Neural progenitor cell (in vitro differentiated cells): Measurements from ENCODE around the gene SPART.

Experiments
- EZH2 ChIP-seq: fragments of 200-600 bp; sonication (generic); IDR thresholded peaks from 2 replicates; pipeline ENCODE4 v1.6.1; 2017; ENCODE audit warnings: antibody characterized with exemption, mild to moderate bottlenecking, moderate library complexity
- TF ChIP-seq, protein P1 (sequence below): fragments of 200-600 bp; sonication (generic); IDR thresholded peaks from 2 replicates; pipeline ENCODE4 v1.5.1; 2017; ENCODE audit warnings: antibody characterized with exemption, mild to moderate bottlenecking

DNA sequence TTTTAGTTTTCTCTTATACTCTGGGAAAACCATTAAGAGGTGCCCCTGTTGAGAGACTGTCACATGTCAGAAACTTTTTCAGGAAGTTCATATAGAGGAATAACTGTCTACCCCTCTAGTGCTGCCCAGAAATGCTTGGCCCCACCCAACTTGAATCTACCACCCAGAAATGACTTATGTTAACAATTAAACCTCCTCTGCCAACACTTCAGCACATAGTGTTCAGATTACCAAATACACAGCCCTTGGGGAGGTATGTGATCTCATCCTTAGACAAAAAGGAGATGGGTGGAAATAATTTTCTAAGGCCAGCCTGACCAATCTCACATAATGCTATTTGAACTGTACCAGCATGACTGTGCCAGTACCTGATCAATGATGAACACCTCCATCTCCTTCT, 84.2 kb downstream of the SPART start:
- no peak for TF ChIP-seq EZH2
- TF ChIP-seq, protein P1, sequence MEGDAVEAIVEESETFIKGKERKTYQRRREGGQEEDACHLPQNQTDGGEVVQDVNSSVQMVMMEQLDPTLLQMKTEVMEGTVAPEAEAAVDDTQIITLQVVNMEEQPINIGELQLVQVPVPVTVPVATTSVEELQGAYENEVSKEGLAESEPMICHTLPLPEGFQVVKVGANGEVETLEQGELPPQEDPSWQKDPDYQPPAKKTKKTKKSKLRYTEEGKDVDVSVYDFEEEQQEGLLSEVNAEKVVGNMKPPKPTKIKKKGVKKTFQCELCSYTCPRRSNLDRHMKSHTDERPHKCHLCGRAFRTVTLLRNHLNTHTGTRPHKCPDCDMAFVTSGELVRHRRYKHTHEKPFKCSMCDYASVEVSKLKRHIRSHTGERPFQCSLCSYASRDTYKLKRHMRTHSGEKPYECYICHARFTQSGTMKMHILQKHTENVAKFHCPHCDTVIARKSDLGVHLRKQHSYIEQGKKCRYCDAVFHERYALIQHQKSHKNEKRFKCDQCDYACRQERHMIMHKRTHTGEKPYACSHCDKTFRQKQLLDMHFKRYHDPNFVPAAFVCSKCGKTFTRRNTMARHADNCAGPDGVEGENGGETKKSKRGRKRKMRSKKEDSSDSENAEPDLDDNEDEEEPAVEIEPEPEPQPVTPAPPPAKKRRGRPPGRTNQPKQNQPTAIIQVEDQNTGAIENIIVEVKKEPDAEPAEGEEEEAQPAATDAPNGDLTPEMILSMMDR, result no peak
